Small intestine (tissue), 7 donors: Measurements from ENCODE around the gene KRTAP22-2. TPM values are rescaled to one million over a fixed set of nuclear protein-coding genes. Genes with fewer than 3 reads are reported as not detected.

Experiments
- DNase-seq, 2 donors: peaks; one replicate each; pipeline versions ENCODE4 v3.0.0 to v3.0.0-alpha.2; 2013
- FAIRE-seq: peaks from 2 replicates; lab custom pipeline; 2012; peaks lifted over from hg19 to GRCh38; lab: Jason Lieb, UNC
- H3K27ac ChIP-seq, 3 donors: one replicate each; pipeline ENCODE4 v1.5.1; 2013; ENCODE audit warnings: low read length in 2 of 3, mild to moderate bottlenecking in 2 of 3, control low read depth in 1 of 3, inconsistent platforms in 1 of 3, low read depth in 1 of 3, moderate library complexity in 1 of 3
- H3K27me3 ChIP-seq, 3 donors: one replicate each; pipeline ENCODE4 v1.6.1; 2013; ENCODE audit warnings: low read length in 3 of 3, inconsistent platforms in 1 of 3; ENCODE audit not compliant: control insufficient read depth in 3 of 3, insufficient read depth in 3 of 3
- H3K36me3 ChIP-seq, 3 donors: one replicate each; pipeline ENCODE4 v1.6.1; 2013; ENCODE audit warnings: low read length in 3 of 3, inconsistent platforms in 1 of 3, low read depth in 1 of 3, mild to moderate bottlenecking in 1 of 3, moderate library complexity in 1 of 3; ENCODE audit not compliant: control insufficient read depth in 3 of 3, insufficient read depth in 2 of 3
- H3K4me1 ChIP-seq, 3 donors: one replicate each; pipeline ENCODE4 v1.6.1; 2013; ENCODE audit warnings: low read length in 2 of 3, inconsistent platforms in 1 of 3, low read depth in 1 of 3, mild to moderate bottlenecking in 1 of 3, moderate library complexity in 1 of 3; ENCODE audit not compliant: control insufficient read depth in 3 of 3, insufficient read depth in 2 of 3
- H3K4me3 ChIP-seq, 3 donors: one replicate each; pipeline ENCODE4 v1.5.1; 2013; ENCODE audit warnings: low read length in 3 of 3, control low read depth in 1 of 3, inconsistent platforms in 1 of 3, low read depth in 1 of 3, mild to moderate bottlenecking in 1 of 3, moderate library complexity in 1 of 3
- H3K9me3 ChIP-seq, 2 donors: one replicate each; pipeline ENCODE4 v1.6.1; 2013; ENCODE audit warnings: low read depth in 1 of 2, low read length in 1 of 2; ENCODE audit not compliant: control insufficient read depth in 2 of 2, insufficient read depth in 1 of 2
- WGBS, 3 donors: extraction: QIAGEN DNeasy Blood & Tissue Kit; methylation state at CpG; one replicate each; pipeline ENCODE4 v1.1.7; 2013; 5-methylcytosine and 5-hydroxymethylcytosine counted together
- polyA plus RNA-seq, 4 donors: library from polyadenylated mRNA; stranded (reverse) in 3 of 4; unstranded in 1 of 4; fragments of 200-250 nt in 3 of 4; fragments of 120-200 nt in 1 of 4; gene quantifications; one replicate each; pipeline versions ENCODE4 v1.2.1 to v1.2.3, GENCODE V29; 2013
- donor health status: healthy with polysubstance abuse.
- donor health status: control.
- donor health status: control.
- donor health status: Bipolar disorder and iron deficiency.
- donor health status: healthy.

The KRTAP22-2 gene
- polyA plus RNA-seq, 4 donors, result not detected

DNA sequence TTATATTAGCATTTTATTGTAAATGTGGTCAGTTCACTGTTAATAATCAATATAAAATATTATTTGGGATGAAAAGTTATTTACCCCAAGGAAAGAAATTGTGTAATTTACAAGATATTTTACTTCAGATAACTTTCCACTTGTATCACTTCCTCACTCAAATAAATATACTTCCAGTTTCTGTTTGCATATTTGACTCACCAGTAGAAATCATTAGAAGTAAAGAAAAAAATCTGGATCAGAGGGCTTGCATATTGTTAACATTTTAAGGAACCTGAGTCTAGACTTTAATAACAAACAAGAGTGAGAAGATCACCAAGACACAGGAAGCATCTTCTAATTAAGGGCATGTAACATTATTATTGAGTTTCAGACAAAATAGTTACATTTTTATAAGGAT is 29.9 kb upstream of the KRTAP22-2 start:
- Histone ChIP-seq H3K27me3 (no peaks in the 10 kb centered on the region), H3K27ac (no peak overlapping the region), H3K9me3 (peaks cover 0 to 7% of the 10 kb centered on the region in 2 donors), H3K4me3 (no peak overlapping the region), H3K36me3 (no peaks in the 10 kb centered on the region), H3K4me1 (no peaks in the 10 kb centered on the region)
- DNase-seq (no peak), FAIRE-seq (no peak)

DNA sequence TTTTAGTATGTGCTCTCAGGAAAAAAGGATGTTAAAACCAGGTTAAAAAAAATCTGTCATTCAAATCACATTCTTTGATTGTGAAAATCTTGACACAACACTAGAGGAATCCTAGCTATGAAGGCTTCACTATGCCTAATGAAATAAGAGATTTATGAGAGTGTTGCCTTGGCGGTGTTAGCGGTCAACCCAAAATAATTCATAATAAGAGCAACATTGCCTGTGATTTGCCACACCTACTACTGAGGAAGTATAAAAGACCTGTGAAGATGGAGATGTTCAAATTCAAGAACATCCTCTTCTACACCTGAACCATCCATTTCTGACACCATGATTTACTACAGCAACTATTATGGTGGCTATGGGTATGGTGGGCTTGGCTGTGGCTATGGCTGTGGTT is 25.9 kb upstream of the KRTAP22-2 start, which contains the start of gene KRTAP20-1:
TSS of gene KRTAP20-1 (plus strand) at position 301 of the 400 bp plus-strand sequence. CDS start at position 331, 30 bp downstream.
- Histone ChIP-seq H3K27ac (no peak within 1 kb of the TSS), H3K27me3 (no peaks in the 10 kb centered on the region), H3K4me1 (no peaks in the 10 kb centered on the region), H3K4me3 (no peak within 1 kb of the TSS), H3K36me3 (no peaks in the 10 kb centered on the region), H3K9me3 (peaks cover 0 to 3% of the 10 kb centered on the region in 2 donors)
- 95 to 99% (median 99%) methylated on average over 2 of the region's 2 CpGs for WGBS, 3 donors
- FAIRE-seq (no peak), DNase-seq (no peak)

DNA sequence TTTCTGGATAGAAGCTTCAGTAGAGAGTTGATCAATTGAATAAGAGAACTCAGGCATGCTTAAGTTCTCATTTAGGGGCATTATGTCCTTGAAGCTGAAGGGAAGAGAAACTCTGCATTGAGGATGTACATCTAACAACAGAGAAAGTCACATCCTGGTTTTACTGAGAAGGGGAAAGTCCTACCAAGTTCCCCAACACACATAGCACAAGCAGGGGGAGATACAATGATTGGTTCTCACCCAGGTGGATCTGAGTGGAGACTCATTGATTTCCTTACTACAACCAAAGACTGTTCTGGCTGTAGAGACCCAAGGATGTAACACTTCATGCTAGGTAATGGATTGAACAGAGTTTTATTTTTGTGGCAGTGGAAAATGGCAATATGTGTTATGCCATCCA is 25.0 kb upstream of the KRTAP22-2 start:
- Histone ChIP-seq H3K27me3 (no peaks in the 10 kb centered on the region), H3K27ac (no peak overlapping the region), H3K36me3 (no peaks in the 10 kb centered on the region), H3K9me3 (peaks cover 0 to 3% of the 10 kb centered on the region in 2 donors), H3K4me1 (no peaks in the 10 kb centered on the region), H3K4me3 (no peak overlapping the region)
- DNase-seq (no peak), FAIRE-seq (no peak)

DNA sequence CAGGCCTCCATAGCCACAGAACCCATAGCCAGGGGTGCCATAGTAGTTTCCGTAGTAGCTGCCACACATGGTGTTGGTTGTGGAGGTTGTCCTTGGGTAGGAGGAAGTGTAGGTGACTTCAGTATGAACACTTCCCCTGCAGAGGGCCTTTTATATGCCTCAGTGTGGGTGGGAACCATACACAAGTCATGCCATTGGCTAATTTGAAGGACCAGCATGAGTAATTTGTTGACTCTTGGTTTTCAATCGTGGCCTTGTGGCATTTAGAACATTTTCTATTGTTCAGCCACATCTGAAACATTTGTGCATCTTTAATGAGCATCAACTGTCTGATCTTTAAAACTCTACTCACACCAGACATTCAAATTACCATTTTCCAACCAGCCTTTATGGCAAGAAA is 23.6 kb upstream of the KRTAP22-2 start, which contains the start of gene KRTAP6-1:
TSS of gene KRTAP6-1 (minus strand) at position 95 of the 400 bp plus-strand sequence. CDS start at position 69, 26 bp downstream.
- Histone ChIP-seq H3K4me3 (no peak within 1 kb of the TSS), H3K9me3 (peaks cover 0 to 3% of the 10 kb centered on the region in 2 donors), H3K27ac (no peak within 1 kb of the TSS), H3K36me3 (no peaks in the 10 kb centered on the region), H3K4me1 (no peaks in the 10 kb centered on the region), H3K27me3 (no peaks in the 10 kb centered on the region)
- WGBS, 3 donors, result 51 to 80% (median 53%) methylated on average over 2 of the region's 2 CpGs
- FAIRE-seq, result no peak
- no peak for DNase-seq

DNA sequence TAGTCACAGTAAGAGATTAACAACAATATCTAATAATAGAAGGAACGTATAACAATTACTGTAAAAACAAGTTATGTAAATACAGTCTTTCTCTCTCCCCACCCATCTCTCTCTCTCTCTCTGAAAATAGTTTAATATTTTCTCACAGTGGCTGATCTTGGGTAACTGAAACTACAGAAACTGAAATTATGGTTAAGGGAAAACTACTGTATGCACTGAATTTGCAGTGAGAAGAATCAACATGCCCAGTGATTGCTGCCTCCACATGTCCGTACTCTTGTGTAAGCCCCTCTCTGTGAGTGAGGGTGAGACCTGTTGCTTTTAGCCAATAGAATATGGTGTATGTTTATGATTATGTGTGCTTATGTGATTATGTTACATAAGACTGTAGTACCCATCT is 21.9 kb upstream of the KRTAP22-2 start:
- no peak overlapping the region for H3K4me3 ChIP-seq
- no peaks in the 10 kb centered on the region for H3K36me3 ChIP-seq
- H3K27me3 ChIP-seq, result no peaks in the 10 kb centered on the region
- no peak overlapping the region for H3K27ac ChIP-seq
- DNase-seq, result no peak
- WGBS, 3 donors, result 80 to 89% (median 87%) methylated on average over 2 of the region's 2 CpGs
- no peak for FAIRE-seq
- H3K4me1 ChIP-seq, result no peaks in the 10 kb centered on the region
- peaks cover 0 to 6% of the 10 kb centered on the region in 2 donors for H3K9me3 ChIP-seq

DNA sequence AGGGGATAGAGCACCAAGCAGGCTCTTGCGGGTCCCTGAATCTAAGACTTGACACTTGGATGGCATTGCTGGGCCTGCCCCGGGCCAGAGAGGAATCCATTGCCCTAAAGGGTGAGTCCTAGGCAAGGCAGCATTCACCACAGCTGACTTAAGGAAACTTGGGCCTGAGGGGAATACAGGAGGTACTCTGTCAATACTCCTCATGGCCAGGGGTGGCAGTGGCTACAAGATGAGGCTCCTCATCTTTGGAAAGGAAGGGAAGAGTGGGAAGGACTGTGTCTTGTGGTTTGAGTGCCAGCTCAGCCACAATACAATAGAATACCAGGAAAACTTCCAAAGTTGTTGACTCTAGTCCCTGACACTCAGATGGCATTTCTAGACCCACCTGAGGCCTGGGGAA is 15.8 kb upstream of the KRTAP22-2 start:
- FAIRE-seq (no peak), DNase-seq (no peak)
- H3K27ac ChIP-seq, result no peak overlapping the region
- no peak overlapping the region for H3K4me3 ChIP-seq
- H3K27me3 ChIP-seq, result no peaks in the 10 kb centered on the region
- no peaks in the 10 kb centered on the region for H3K36me3 ChIP-seq
- 64 to 93% (median 86%) methylated on average over 2 of the region's 2 CpGs for WGBS, 3 donors
- no peaks in the 10 kb centered on the region for H3K4me1 ChIP-seq
- H3K9me3 ChIP-seq, result peaks cover 0 to 12% of the 10 kb centered on the region in 2 donors

DNA sequence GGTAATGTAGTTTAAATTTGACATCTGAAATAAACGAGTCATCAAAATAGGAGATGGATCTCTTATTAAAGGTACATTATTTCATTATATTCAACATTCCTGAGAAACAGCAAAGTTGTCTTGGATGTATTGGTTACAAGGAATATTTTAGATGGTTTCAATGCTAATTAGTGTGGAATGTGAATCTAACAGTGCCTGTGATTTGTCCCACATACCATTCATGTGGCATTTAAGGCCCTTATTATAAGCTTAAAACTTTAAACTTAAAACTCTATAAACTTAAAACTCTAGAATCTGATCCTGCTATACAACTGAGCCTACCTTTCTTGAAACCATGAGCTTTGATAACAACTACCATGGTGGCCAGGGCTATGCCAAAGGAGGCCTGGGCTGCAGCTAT is 10.6 kb upstream of the KRTAP22-2 start, which contains the start of gene KRTAP22-1:
TSS of gene KRTAP22-1 (plus strand) at position 301 of the 400 bp plus-strand sequence.
- H3K27me3 ChIP-seq, result no peaks in the 10 kb centered on the region
- H3K4me3 ChIP-seq, result no peak within 1 kb of the TSS
- H3K27ac ChIP-seq, result no peak within 1 kb of the TSS
- H3K4me1 ChIP-seq, result no peaks in the 10 kb centered on the region
- H3K36me3 ChIP-seq, result no peaks in the 10 kb centered on the region
- 48 to 97% (median 50%) methylated on average over 1 of the region's 1 CpG for WGBS, 3 donors
- DNase-seq, result no peak
- peaks cover 0 to 9% of the 10 kb centered on the region in 2 donors for H3K9me3 ChIP-seq
- no peak for FAIRE-seq

DNA sequence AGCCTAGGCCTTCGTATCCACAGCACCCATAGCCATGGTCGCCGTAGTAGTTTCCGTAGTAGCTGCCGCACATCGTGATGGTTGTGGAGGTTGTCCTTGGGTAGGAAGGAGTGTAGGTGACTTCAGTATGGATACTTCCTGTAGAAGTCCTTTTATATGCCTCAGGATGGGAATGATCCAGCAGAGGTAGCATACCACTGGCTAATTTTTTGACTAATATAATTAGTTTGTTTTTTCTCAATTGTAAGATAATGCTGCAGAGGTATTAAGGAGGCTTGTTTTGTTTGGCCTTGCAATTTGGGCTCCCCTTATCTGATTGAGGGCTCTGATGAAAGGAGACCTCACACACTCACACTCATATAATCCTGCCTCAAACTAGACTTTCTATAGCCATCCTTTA is 8.6 kb upstream of the KRTAP22-2 start, which contains the start of gene KRTAP6-2:
TSS of gene KRTAP6-2 (minus strand) at position 101 of the 400 bp plus-strand sequence. CDS start at position 73, 28 bp downstream.
- no peaks in the 10 kb centered on the region for H3K4me1 ChIP-seq
- H3K4me3 ChIP-seq, result no peak within 1 kb of the TSS
- 95 to 97% (median 96%) methylated on average over 6 of the region's 6 CpGs for WGBS, 3 donors
- no peak within 1 kb of the TSS for H3K27ac ChIP-seq
- peaks cover 0 to 5% of the 10 kb centered on the region in 2 donors for H3K9me3 ChIP-seq
- DNase-seq (no peak), FAIRE-seq (no peak)
- no peaks in the 10 kb centered on the region for H3K27me3 ChIP-seq
- no peaks in the 10 kb centered on the region for H3K36me3 ChIP-seq

DNA sequence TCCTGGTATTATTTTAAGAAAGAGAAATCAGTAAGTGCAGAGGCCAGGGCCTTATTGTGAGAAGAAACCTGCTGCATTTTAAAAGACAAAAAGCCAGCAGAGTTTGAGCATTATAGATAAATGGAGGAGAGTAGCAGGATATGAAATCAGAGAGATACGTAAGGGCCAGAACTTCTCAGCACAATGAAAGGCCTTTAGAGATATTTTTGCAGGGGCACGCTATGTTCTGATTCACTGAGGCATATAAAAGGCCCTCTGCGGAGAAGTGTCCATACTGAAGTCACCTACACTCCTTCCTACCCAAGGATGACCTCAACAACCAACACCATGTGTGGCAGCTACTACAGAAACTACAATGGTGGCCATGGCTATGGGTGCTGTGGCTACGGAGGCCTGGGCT is 1.9 kb upstream of the KRTAP22-2 start, which contains the start of gene KRTAP6-3:
TSS of gene KRTAP6-3 (plus strand) at position 301 of the 400 bp plus-strand sequence. CDS start at position 307, 6 bp downstream.
- no peak for DNase-seq
- Histone ChIP-seq H3K4me3 (no peak within 1 kb of the TSS), H3K4me1 (no peaks in the 10 kb centered on the region), H3K27ac (no peak within 1 kb of the TSS), H3K27me3 (no peaks in the 10 kb centered on the region), H3K9me3 (peaks cover 0 to 2% of the 10 kb centered on the region in 2 donors), H3K36me3 (no peaks in the 10 kb centered on the region)
- WGBS, 3 donors, result 91 to 97% (median 92%) methylated on average over 4 of the region's 4 CpGs
- no peak for FAIRE-seq
